ENCODE measurements around the gene CXCL5. TPM values are rescaled to one million over a fixed set of nuclear protein-coding genes. Genes with fewer than 3 reads are reported as not detected.

The CXCL5 gene
- total RNA-seq, 1 experiment from 2014 or later = 0.51 TPM

Other genes starting within 250 kb of the CXCL5 start
- gene CXCL6, start 162.0 kb downstream of the CXCL5 start, total RNA-seq (2022) = not detected in 2 replicates
- gene PF4V1, start 145.4 kb downstream of the CXCL5 start, total RNA-seq (2022) = not detected in 2 replicates
- 35.0 and 49.3 TPM in 2 replicates for gene CXCL1, start 129.3 kb downstream of the CXCL5 start, total RNA-seq (2022)
- not detected in 2 replicates for gene PF4, start 16.6 kb downstream of the CXCL5 start, total RNA-seq (2022)
- gene PPBP, start 10.5 kb downstream of the CXCL5 start, total RNA-seq (2022) = not detected in 2 replicates
- gene CXCL3, start 40.0 kb upstream of the CXCL5 start, total RNA-seq (2022) = 9.2 and 9.8 TPM in 2 replicates
- 62.3 and 76.2 TPM in 2 replicates for gene CXCL2, start 100.5 kb upstream of the CXCL5 start, total RNA-seq (2022)
- 110 and 113 TPM in 2 replicates for gene MTHFD2L, start 159.4 kb upstream of the CXCL5 start, total RNA-seq (2022)